IPS DF 19.7 (cell line): ENCODE data around the gene MLST8.

Experiments used
- DNase-seq: peaks from one replicate; pipeline ENCODE4 v3.0.0-alpha.2; 2013; ENCODE audit warnings: low read depth, low spot score

The MLST8 gene

GRCh38 chr16:2173366-2173765 lies 31.9 kb upstream of the MLST8 start:
- no peak for DNase-seq

DNA sequence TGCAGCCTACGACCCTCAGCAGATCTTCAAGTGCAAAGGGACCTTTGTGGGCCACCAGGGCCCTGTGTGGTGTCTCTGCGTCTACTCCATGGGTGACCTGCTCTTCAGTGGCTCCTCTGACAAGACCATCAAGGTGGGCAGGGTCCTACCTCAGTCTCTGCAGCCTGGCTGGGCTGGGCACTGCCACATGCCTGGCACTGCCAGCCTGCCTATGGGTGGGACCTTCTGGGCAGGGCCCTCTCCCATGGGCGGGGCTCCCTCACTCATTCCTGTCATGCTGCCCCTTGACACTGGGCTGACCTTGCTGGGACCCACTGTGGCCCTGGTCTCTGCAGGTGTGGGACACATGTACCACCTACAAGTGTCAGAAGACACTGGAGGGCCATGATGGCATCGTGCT lies 31.3 kb upstream of the MLST8 start:
- no peak for DNase-seq

- no peak for DNase-seq
Measured at GRCh38 chr16:2174396-2175131, 30.7 kb upstream of the MLST8 start.

DNA sequence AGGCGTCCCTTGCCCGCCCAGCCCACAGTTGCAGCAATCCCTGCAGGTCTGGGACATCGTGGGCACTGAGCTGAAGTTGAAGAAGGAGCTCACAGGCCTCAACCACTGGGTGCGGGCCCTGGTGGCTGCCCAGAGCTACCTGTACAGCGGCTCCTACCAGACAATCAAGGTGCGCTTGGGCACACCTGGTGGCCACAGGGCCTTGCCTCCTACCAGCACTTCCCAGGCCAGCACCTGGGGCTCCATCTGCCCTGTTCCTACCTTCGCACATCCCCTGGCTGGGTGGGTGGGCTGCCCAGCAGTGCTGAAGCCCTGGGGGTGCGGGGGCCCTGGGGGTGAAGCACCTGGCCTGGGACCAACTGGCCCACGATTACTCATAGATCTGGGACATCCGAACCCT lies 29.8 kb upstream of the MLST8 start:
- no peak for DNase-seq

GRCh38 chr16:2176047-2176446 lies 29.2 kb upstream of the MLST8 start:
- no peak for DNase-seq

GRCh38 chr16:2177101-2177500 lies 28.2 kb upstream of the MLST8 start:
- no peak for DNase-seq

- no peak for DNase-seq
Measured at GRCh38 chr16:2177561-2177960, 27.7 kb upstream of the MLST8 start.

- no peak for DNase-seq
Measured at GRCh38 chr16:2178321-2179106, 26.7 kb upstream of the MLST8 start.

DNA sequence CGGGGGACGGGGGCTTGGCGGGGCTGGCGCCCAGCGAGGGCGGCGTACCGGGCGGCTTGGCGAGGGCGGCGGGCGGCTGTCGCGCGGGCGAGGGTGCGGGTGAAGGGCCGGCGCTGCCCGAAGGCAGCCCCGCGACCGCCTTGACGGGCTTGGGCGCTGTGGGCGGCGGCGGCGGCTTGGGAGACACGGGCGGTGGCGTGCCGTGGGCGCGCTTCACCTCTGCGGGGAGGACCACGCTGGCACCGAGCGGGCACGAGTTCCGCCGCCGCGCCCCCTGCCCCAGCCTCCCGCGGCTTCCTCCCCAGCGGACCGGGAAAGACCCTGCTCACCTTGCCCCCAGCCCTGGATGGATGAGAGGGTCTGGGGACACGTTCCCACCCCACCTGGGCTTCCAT lies 26.1 kb upstream of the MLST8 start:
- DNase-seq = no peak

- no peak for DNase-seq
Measured at GRCh38 chr16:2179576-2179975, 25.7 kb upstream of the MLST8 start.

DNA sequence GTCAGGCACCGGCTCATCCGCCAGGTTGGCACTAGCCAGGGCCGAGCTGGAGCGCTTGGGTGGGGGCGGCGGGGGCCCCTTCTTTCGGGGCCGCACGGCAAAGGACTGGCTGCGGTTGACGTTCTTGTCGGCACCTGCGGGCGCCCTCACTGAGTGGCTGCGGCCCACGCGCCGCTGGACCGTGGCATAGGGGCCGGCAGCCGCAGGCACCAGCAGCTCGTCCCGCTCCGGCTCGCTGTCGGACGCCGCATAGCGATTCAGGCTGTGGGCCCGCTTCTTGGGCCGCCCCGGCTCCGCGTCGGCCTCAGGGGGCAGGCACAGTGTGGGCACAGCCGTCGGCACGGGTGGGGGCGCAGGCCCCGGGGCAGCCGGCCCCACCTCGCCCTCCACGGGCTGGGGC lies 24.8 kb upstream of the MLST8 start:
- DNase-seq = no peak

GRCh38 chr16:2180962-2181923 lies 24.0 kb upstream of the MLST8 start:
- no peak for DNase-seq

- no peak for DNase-seq
Measured at GRCh38 chr16:2181952-2182351, 23.3 kb upstream of the MLST8 start.

- DNase-seq = no peak
Measured at GRCh38 chr16:2183671-2184070, 21.6 kb upstream of the MLST8 start.

GRCh38 chr16:2184346-2184745 lies 20.9 kb upstream of the MLST8 start:
- no peak for DNase-seq

- DNase-seq = no peak
Measured at GRCh38 chr16:2184962-2185361, 20.3 kb upstream of the MLST8 start.

- no peak for DNase-seq
Measured at GRCh38 chr16:2186064-2186463, 19.2 kb upstream of the MLST8 start.

DNA sequence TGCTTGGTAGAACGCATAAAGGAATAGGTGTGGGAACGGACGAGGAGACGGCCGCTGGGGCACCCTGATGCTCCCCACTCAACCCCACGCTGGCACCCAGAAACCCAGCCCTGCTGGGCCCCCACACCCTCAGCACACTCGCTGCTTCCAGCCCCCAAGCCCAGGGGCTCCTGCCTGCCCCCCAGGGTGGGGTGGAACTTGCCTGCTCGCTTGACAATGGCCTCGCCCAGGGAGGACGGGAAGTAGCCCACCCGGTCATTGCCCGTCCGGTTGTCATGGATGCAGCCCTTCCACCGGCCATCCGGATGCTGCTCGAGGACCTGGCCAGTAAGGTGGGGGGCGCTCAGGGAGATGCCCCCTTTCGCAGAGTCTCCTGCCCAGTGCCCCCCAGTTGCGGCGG lies 18.7 kb upstream of the MLST8 start:
- DNase-seq = no peak

GRCh38 chr16:2187212-2187611 lies 18.0 kb upstream of the MLST8 start:
- no peak for DNase-seq

- no peak for DNase-seq
Measured at GRCh38 chr16:2188395-2188794, 16.9 kb upstream of the MLST8 start.

DNA sequence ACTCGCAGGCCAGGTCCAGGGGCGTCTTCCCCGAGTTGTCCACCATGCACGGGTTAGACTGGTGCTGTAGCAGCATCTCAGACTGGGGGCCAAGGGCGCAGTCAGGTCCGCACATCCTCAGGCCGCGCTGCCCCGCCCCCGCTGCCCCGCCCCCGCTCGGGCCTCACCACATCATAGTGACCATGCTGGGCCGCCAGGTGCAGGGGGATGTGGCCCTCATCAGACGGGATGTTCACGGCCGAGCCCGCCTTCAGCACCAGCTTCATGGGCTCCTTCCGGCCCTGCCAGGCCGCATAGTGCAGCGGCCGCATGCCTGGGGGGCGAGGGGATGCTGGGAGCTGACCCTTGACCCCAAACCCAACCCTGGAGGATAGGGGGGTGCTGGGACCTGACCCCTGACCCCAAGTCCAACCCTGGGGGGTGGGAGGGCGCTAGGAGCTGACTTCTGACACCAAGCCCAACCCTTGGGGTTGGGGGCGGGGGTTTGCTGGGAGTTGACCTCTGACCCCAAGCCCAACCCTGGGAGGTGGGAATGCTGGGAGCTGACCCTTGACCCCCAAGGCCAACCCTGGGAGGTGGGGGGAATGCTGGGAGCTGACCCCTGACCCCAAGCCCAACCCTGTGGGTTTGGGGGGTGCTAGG lies 15.9 kb upstream of the MLST8 start:
- DNase-seq = no peak
